Stimulated activated CD8-positive, alpha-beta memory T cell treated with anti-CD3 and anti-CD28 coated beads, Interleukin-15, amount 100 ng/mL, for 48 hours (primary cell): ENCODE measurements around the gene NDRG4.

Source experiments
- DNase-seq, 2 donors: peaks; one replicate each; pipeline ENCODE4 v3.0.0-alpha.2; 2020; ENCODE audit warnings: low read depth in 2 of 2

The NDRG4 gene

GRCh38 chr16:58509256-58510096, 9.5 kb downstream of the NDRG4 start:
- no peak for DNase-seq

- DNase-seq = no peak
Observed at GRCh38 chr16:58510097-58510775, 10.3 kb downstream of the NDRG4 start.

- DNase-seq = no peak
Observed at GRCh38 chr16:58510776-58511628, 11.1 kb downstream of the NDRG4 start.

GRCh38 chr16:58511933-58512815, 12.2 kb downstream of the NDRG4 start:
- peak; percentile 55 to 58 for DNase-seq

GRCh38 chr16:58513874-58514273, 13.9 kb downstream of the NDRG4 start:
- no peak for DNase-seq

GRCh38 chr16:58515125-58515870, 15.4 kb downstream of the NDRG4 start, which contains the start of gene SETD6:
Gene SETD6, plus strand, starts transcription at chr16:58515517. Its CDS starts 21 bp downstream, at chr16:58515538.
- DNase-seq = peak; percentile 71 to 75

- peak in 1 of 2 donors; percentile 27 for DNase-seq
Observed at GRCh38 chr16:58515871-58516767, 16.2 kb downstream of the NDRG4 start.

- DNase-seq = no peak
Observed at GRCh38 chr16:58516768-58517107, 16.8 kb downstream of the NDRG4 start.

GRCh38 chr16:58518083-58518979, 18.4 kb downstream of the NDRG4 start:
- DNase-seq = no peak

- no peak for DNase-seq
Observed at GRCh38 chr16:58518980-58519368, 19.0 kb downstream of the NDRG4 start.

- no peak for DNase-seq
Observed at GRCh38 chr16:58519707-58520106, 19.8 kb downstream of the NDRG4 start.

GRCh38 chr16:58530179-58530578, 30.2 kb downstream of the NDRG4 start:
- DNase-seq = no peak

- no peak for DNase-seq
Observed at GRCh38 chr16:58532414-58532813, 32.5 kb downstream of the NDRG4 start.

GRCh38 chr16:58533751-58534470, 34.0 kb downstream of the NDRG4 start:
- DNase-seq = no peak

- no peak for DNase-seq
Observed at GRCh38 chr16:58535100-58535499, 35.2 kb downstream of the NDRG4 start.

GRCh38 chr16:58536278-58536677, 36.3 kb downstream of the NDRG4 start:
- no peak for DNase-seq

GRCh38 chr16:58537124-58537906, 37.4 kb downstream of the NDRG4 start:
- no peak for DNase-seq
